ENCODE measurements around the gene IRF4.

Gene IRF4

GRCh38 chr6:398558-399078, 7.1 kb downstream of the IRF4 start:
- no peak for DNase-seq (ENCODE audit: low read depth)

- no peak for DNase-seq (ENCODE audit: low read depth)
Measured at GRCh38 chr6:399785-400534, 8.4 kb downstream of the IRF4 start.

GRCh38 chr6:400815-401214, 9.3 kb downstream of the IRF4 start:
- no peak for DNase-seq (ENCODE audit: low read depth)

GRCh38 chr6:401239-401993, 9.9 kb downstream of the IRF4 start:
- no peak for DNase-seq (ENCODE audit: low read depth)

- DNase-seq (ENCODE audit: low read depth): no peak
Measured at GRCh38 chr6:401994-402640, 10.6 kb downstream of the IRF4 start.

GRCh38 chr6:402901-403658, 11.5 kb downstream of the IRF4 start:
- no peak for DNase-seq (ENCODE audit: low read depth)

- no peak for DNase-seq (ENCODE audit: low read depth)
Measured at GRCh38 chr6:403659-404655, 12.4 kb downstream of the IRF4 start.

- no peak for DNase-seq (ENCODE audit: low read depth)
Measured at GRCh38 chr6:404685-405423, 13.3 kb downstream of the IRF4 start.

GRCh38 chr6:408148-408547, 16.6 kb downstream of the IRF4 start:
- no peak for DNase-seq (ENCODE audit: low read depth)

GRCh38 chr6:408599-409102, 17.1 kb downstream of the IRF4 start:
- DNase-seq (ENCODE audit: low read depth): peak; percentile 32

GRCh38 chr6:409370-409972, 17.9 kb downstream of the IRF4 start:
- DNase-seq (ENCODE audit: low read depth): no peak

- no peak for DNase-seq (ENCODE audit: low read depth)
Measured at GRCh38 chr6:410555-411395, 19.2 kb downstream of the IRF4 start.

GRCh38 chr6:411402-412145, 20.0 kb downstream of the IRF4 start:
- no peak for DNase-seq (ENCODE audit: low read depth)

- DNase-seq (ENCODE audit: low read depth): no peak
Measured at GRCh38 chr6:412146-412886, 20.8 kb downstream of the IRF4 start.

GRCh38 chr6:414447-414846, 22.9 kb downstream of the IRF4 start:
- no peak for DNase-seq (ENCODE audit: low read depth)

GRCh38 chr6:415087-415486, 23.5 kb downstream of the IRF4 start:
- DNase-seq (ENCODE audit: low read depth): no peak

- DNase-seq (ENCODE audit: low read depth): no peak
Measured at GRCh38 chr6:421211-421610, 29.7 kb downstream of the IRF4 start.
